Cardiac fibroblast (primary cell): ENCODE data around the gene EIF2AK3.

ENCODE experiments used
- DNase-seq, 2 donors: peaks; one replicate each; pipeline versions ENCODE4 v3.0.0 to v3.0.0-alpha.2; 2010; ENCODE audit warnings: low read depth in 2 of 2
- H3K4me3 ChIP-seq, 2 donors: replicated peaks in 1 of 2; 1 replicate in 1 of 2; 2 replicates in 1 of 2; pipeline ENCODE4 v1.5.1; 2011; ENCODE audit warnings: low read depth in 2 of 2, low read length in 2 of 2, mild to moderate bottlenecking in 2 of 2, moderate library complexity in 1 of 2
- TF ChIP-seq, protein P1 (sequence below): IDR thresholded peaks from one replicate; pipeline ENCODE4 v1.5.1; 2011; ENCODE audit warnings: low read depth, mild to moderate bottlenecking, low read length, inconsistent platforms

EIF2AK3 gene

DNA sequence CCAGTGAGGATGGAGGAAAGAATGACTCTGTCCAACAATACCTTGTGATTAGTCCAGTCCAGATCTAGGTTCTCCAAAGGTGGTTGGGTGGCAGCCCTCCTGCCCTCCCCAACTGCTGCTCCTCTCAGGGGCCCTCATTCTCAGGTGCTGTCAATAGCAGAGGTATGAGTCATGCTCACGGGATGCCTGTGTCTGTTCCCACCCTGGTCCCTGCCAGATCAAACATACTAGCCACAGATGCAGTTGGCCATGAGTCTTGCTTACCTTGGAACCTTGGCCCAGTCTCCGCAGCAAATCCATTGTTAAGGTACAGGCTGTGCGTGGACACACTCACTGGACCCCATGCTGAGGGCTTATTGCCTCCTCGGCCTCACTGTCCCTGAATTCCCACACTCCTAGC is 39.3 kb upstream of the EIF2AK3 start:
- H3K4me3 ChIP-seq, result no peak overlapping the region
- TF ChIP-seq, protein P1, sequence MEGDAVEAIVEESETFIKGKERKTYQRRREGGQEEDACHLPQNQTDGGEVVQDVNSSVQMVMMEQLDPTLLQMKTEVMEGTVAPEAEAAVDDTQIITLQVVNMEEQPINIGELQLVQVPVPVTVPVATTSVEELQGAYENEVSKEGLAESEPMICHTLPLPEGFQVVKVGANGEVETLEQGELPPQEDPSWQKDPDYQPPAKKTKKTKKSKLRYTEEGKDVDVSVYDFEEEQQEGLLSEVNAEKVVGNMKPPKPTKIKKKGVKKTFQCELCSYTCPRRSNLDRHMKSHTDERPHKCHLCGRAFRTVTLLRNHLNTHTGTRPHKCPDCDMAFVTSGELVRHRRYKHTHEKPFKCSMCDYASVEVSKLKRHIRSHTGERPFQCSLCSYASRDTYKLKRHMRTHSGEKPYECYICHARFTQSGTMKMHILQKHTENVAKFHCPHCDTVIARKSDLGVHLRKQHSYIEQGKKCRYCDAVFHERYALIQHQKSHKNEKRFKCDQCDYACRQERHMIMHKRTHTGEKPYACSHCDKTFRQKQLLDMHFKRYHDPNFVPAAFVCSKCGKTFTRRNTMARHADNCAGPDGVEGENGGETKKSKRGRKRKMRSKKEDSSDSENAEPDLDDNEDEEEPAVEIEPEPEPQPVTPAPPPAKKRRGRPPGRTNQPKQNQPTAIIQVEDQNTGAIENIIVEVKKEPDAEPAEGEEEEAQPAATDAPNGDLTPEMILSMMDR, result no peak
- no peak for DNase-seq

DNA sequence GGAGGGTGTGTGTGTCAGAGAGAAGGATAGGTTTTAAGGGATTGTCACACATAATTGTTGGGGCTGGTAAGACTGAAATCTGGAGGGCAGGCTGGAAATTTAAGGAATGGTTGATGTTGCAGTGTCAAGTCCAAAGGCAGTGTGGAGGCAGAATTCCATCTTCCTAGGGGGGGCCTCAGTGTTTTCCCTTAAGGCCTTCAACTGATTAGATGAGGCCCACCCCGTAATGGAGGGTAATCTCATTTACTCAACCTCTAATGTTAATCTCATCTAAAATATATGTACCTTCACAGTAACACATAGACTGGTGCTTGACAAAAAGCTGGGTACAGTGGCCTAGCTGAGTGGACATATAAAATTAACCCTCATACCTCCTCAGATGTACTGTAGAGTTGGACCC is 33.4 kb upstream of the EIF2AK3 start:
- no peak overlapping the region for H3K4me3 ChIP-seq
- DNase-seq, result no peak

DNA sequence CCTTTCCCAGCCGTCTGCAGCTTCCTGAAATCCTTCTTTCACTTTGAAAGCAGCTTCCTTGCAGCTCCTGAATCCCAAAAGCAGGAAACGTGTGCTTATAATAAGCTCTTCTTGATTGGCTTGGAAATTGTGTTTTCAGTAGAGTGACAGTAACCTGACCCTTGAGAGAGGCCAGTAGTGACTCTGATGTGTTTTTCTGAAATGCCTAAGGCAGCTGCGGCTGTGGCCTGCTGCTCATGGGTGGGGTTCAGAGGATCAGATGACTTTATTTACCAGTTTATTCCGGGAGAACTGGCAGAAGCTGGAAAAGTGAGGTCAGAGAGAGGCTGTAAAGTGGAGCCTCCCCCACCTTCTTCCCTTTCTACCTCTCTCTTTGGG is 32.3 kb upstream of the EIF2AK3 start:
- TF ChIP-seq, protein P1, result no peak
- DNase-seq, result peak; percentile 61 to 78
- H3K4me3 ChIP-seq, result no peak overlapping the region

More for the DNA sequence above, 33.4 kb upstream of the EIF2AK3 start:
- TF ChIP-seq, protein P1, result no peak

DNA sequence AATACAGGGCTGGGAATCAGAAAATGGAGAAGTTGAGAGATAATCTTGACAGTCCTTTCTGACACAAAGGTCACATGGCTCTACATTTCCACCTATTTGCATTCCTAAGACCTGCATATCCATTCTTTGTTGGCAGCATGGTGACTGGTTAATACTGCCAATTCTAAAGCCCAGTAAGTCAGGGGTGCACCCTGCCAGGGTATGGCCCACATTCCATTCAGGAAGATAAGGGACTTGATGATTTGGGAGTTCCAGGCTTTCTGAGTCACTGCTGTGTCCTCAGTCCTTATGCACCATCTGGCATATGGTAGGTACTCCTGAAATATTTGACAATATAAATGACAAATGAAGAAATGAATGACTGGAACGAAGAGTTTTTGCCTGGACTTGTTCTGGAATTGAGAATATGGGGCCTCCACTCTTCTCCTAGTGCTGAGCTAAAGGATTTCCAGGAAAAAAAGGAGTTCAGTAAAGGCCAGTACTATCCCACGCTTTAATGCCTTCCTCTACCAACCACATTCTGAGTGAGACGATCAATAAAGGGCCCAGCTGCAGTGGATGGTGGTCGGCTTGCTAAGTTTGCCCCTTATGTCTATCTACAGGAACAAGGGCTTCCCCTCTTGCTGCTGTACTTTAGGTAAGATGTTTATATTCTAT is 31.7 kb upstream of the EIF2AK3 start:
- DNase-seq, result peak; percentile 45 to 53
- TF ChIP-seq, protein P1, result no peak
- no peak overlapping the region for H3K4me3 ChIP-seq

DNA sequence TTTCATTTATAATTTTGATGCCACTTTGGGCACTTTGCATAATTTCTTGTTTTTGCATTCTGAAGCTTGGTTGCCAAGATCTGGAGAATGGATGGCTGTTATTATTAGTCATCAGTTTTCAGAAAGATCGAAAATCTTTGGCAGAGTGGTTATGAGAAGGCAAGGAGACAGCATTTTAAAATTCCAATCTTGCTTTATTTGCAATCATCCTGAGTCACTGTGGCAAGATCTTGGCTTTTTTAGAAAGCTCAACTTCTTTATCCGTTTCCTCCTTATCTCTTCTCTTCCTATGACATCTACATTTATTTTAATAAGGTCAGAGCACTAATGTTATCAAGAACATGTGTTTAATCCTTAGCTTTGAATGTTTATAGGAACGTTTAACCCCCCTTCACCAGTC is 31.1 kb upstream of the EIF2AK3 start:
- peak; percentile 58 to 80 for DNase-seq
- TF ChIP-seq, protein P1, result no peak
- H3K4me3 ChIP-seq, result no peak overlapping the region

DNA sequence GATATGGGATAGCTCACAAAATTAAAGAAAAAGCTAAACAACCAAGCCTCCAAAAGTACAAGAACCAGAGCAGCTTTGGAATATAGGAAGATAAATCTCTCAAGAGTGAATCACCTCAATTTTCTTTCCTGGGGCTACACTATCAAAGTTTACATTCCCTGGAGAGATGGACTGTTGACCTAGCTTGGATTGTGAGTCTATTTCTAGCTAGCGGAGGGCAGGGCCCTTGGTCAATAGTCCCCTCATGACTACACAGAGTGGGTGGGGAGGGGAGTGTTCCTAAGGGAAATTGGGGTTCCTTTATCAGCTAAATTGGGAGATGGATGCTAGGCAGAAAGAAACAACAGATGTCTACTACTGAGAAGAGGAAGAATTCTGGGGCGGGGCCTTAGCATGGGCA is 29.9 kb upstream of the EIF2AK3 start:
- H3K4me3 ChIP-seq, result no peak overlapping the region
- peak; percentile 20 to 46 for DNase-seq
- TF ChIP-seq, protein P1, result no peak

DNA sequence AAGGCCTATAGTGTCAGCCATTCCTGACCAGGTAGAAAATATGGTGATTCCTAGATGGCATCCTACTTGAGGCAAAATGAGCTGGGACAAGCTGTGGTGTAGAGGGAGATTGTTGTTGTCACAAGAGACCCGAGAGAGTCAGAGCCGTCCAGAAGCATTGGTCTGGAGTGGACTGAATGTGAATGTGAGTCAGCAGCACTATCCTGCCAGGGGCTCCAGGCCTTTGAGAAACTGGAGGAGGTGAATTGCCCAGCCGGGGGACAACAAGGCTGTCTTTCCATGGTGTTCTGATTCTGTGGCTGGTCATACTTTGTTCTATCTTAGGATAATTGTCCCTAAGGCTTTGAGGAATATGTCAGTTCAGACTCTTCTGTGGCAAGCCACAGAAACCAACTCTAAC is 29.4 kb upstream of the EIF2AK3 start:
- no peak overlapping the region for H3K4me3 ChIP-seq
- TF ChIP-seq, protein P1, result no peak
- peak; percentile 50 to 61 for DNase-seq
